NCI-H748 (cell line): ENCODE results near the gene TOM1L2.
"Not testable (repeated sequence)": the region's sequence is repeated elsewhere in the genome, so short reads cannot be mapped to it uniquely, and the experiment has no call there.

Source experiments
- DNase-seq: peaks from one replicate; lab custom pipeline; 2025; ENCODE audit not compliant: unreplicated experiment; lab: John Stamatoyannopoulos, UW

The TOM1L2 gene

DNA sequence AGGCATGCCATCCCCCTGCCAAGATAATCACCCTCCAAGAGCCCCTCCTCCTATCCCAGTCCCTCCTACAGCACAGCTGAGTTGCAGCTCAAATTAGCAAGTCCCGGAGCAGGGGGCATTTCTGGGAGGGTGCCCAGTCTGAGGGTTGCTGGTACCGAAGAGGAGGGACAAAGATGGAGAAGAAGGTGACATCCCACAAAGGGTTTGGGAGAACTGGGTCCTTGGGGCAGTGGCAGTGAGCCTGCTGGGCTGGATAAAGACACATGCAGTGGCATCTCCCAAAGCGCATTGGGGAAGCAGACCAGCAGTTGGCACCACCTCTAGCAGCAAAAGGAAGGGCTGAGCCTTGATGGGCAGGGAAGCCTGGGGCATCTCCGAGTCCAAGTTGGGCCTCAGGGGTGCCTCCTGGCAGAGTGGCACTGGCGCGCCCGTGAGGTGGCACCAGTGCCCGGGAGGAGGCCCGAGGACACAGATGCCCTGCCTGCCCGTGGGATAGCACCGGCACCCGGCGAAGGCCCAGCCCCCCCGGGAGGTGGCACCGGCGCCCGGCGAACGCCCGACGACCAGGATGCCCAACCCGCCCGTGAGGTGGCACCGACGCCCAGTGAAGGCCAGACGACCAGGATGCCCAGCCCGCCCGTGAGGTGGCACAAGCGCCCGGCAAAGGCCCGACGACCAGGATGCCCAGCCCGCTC lies 622 bp downstream of the TOM1L2 start:
- DNase-seq, result no peak

DNA sequence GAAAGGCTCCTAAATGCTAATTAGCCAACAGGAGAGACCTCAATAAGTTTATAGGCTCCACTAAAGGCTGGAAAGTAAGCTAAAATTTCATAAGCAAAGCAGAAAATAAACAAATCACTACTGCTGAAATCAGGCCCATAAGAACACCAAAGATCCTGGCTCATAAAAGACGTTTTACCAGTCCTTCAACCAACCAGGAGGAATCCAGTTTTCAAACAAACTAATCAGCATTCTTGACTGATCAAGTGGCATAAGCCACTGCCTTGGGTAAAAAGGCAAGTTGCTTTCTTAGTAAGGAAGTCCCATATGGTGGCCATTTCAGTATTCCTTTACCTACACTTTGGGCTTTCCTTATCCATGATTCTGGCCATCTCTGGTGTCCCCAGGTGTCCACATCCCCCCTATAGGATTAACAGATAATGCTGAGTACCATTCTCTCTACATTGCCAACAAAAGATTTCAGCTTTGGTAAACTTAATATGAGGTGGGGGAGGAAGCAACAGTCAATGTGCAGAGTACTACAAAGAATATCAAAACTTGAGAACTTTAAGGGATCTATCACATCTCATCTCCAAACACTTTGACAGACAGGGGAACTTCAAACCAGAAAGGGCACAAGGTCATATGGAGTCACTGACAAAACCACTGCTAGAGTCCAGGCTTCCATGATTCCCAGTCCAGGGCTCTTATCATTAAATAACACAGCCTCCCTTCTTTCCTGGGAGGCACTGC lies 1.3 kb downstream of the TOM1L2 start:
- no peak for DNase-seq

DNA sequence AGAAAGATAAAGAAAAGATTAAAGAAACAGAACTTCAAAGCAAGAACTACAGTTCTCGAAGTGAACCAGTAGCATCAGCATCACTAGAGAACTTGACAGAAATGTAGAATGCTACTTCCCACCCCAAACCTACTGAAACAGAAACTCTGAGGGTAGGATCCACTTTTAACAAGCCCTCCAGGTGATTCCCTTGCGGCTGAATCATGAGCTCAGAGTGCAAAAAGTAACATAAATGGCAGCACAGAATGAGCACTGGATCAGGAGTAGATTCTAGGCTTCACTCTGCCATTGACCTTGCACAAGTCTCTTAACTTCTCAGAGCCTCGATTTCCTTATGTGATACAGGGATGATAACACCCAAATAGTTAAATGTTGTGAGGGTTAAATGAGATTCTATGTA lies 5.8 kb downstream of the TOM1L2 start:
- no peak for DNase-seq

DNA sequence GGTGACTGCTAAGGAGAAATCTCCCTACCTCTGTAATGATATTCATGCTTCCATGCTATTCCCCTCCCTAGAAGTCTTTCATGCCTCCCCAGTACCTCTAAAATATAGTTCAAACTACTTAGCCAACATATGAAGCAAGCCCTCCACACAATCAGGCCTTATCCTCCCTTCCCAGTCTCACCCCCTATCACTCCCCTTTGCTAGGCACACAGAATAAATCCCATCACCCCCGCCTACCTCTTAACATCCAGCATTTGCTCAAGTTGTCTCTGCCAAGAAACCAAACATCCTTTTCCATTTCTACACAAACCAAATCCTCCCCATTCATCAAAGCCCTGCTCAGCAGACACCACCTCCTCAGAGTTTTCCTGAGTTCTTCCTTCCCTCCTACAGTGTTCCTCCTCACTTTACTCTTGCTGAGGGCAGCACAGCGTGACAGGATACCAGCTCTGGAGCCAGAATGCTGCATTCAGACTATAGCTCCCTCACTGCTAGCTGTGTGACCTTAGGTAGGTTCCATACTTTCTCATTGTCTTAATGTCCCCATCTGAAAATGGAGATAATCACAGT lies 7.0 kb downstream of the TOM1L2 start:
- no peak for DNase-seq

DNA sequence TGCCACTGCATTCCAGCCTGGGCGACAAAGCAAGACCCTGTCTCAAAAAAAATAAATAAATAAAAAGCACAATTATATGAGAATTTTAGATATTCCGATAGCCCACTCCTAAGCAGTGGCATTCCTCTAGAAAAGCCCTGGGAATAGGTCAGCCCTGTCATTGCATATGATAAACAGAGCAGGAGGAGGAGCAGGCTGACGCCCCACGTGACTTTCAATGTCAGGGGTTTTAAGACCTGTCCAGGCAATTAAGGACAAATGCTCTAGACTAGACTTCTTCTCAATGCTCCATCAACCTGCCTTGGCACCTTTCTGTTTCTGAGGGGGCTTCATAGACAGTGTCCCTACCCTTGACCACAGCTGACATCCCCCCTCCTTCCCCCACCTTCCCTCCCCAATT lies 7.5 kb downstream of the TOM1L2 start:
- no peak for DNase-seq

DNA sequence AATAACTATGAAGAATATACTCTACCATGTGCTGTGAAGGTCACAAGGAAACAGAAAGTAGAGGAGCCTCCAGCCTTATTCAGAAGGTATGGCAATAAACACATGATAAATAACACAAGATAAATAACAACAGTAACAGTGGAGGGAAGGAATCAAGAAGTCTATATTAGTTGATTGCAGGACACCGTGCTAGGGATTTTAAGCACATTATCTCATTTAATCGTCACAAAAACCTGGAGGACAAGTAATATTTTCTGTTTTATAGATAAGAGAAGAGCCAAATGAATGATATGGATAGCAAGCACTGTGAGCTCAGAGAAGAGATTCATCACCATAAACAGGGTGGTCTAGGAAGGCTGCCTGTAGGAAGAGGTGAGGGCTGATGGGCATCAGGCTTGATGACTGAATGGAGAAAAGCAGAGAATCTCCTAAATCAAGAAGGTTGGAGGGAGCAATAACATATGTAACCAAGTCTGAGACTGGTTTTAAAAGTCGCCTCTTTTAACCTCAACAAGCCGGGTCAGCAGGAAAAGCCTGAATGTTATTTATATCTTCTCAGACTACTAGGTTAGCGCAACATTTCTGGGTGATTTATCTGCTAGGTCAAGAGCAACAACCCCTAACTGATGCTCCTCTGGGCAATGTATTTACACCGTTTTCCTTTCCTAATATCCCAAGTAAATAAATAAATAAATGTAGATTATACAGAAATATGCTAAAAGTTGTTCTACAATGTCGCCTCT lies 8.3 kb downstream of the TOM1L2 start:
- DNase-seq, result no peak

DNA sequence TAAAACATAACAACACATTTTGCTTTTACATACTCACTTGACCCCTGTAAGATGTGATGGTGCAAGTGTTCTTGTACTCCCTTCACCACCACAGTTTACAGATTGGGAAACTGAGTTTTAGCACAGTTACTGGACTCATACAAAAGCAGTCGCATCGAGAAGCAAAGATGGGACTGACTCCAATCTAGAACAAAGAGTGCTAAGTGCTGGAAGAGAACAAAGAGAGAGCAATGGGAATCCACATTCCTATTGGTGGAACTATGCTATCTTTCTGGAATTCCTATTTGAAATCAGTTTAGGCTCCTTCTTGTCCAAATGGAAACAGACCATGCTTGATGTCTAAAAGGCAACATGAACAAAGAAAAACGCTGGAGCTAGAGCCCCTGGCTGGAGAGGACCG lies 9.1 kb downstream of the TOM1L2 start:
- DNase-seq, result no peak

DNA sequence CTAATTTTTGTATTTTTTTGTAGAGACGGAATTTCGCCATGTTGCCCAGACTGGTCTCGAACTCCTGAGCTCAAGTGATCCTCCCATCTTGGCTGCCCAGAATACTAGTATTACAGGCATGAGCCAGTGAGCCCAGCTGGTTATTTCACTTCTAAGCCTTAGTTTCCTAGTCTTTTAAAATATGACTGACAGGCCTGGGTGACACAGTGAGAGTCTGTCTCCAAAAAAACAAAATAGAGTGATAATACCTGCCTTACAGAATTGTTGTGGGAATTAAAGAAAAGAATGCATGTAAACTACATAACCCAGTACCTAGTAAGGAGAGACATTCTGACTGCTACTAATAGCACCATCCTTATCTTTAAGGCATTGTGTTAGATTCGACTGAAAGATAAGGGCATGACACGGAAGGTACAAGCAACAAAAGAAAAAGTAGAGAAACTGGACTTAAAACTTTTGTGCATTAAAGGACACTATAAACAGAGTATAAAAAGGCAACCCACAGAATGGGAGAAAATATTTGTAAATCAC lies 11.6 kb downstream of the TOM1L2 start:
- no peak for DNase-seq

DNA sequence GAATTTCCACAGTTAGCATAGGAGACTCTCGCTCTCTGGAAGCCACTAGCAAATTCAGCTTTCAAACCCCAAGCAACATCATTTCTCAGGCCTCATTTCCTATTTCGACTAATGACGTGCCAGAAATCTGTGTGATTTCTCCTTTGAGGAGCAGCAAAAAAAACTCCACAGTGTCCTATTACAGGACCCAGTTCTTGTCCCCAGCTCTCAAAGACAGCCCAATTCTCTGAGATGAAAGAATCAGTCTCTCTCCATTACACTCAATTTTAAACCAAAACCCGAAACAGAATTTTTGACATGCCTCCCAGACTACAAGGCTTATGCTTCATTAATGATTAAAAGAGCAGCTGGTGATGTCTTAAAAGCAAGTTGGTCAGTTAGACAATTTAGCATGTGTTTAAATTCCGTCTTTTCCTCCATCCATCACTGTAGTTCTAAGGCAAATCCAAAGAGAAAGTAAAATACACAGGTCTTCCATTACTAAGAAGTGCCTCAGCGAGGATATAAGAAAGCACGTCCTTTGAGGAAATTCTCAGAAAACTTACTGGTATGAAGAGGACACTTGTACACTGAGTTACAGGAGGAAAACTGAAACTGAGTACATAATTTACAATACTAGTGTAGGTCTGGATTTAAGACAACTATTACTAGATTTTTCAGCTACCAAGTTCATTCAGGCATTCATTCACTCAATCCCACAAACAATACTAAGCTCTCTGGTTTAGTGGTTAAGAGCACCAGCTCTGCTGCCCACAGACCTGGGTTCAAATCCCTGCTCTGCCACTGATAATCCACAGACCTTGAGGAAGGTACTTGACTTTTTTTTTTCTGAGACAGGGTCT lies 12.5 kb downstream of the TOM1L2 start:
- no peak for DNase-seq

DNA sequence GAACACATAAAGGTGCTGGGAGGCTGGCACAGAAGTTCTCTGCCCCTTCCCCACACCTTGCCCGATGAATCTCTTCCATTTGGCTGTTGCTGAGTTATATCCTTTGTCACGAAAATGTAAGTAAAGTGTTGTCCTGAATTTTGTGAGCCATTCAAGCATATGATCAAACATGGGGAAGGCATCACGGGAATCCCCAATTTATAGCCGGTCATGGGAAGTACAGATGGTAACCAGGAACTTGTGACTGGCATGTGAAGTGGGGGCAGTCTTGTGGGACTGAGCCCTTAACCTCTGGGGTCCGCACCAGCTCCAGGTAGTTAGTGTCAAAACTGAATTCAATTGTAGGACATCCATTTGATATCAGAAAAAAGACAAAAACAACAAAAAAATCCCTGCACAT lies 13.2 kb downstream of the TOM1L2 start:
- DNase-seq, result no peak

DNA sequence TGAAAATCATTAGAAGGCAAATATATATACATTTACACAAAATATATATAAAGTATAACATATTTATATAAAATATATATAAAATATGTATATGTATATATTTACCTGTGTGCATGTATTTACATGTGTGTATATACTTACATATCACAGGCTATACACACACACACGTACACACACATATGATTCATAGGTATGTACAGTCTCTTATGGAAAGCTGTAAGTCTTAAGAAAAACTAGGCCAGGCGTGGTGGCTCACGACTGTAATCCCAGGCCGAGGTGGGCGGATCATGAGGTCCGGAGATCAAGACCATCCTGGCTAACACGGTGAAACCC lies 14.7 kb downstream of the TOM1L2 start:
- DNase-seq, result no peak

DNA sequence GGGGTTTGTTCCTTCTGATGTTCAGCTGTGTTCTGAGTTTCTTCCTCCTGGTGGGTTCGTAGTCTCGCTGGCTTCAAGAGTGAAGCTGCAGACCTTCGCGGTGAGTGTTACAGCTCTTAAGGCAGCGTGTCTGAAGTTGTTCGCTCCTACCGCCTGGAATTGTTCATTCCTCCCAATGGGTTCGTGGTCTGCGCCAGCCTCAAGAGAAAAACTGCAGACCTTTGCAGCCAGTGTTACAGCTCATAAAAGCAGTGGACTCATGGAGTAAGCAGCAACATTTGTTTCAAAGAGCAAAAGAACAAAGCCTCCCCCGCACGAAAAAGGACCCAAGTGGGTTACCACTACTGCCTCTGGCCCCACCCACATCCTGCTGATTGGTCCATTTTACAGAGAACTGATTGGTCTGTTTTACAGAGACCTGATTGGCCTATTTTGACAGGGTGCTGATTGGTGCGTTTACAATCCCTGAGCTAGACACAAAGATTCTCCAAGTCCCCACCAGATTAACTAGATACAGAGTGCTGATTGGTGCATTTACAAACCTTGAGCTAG lies 16.3 kb downstream of the TOM1L2 start:
- not testable (repeated sequence) for DNase-seq

DNA sequence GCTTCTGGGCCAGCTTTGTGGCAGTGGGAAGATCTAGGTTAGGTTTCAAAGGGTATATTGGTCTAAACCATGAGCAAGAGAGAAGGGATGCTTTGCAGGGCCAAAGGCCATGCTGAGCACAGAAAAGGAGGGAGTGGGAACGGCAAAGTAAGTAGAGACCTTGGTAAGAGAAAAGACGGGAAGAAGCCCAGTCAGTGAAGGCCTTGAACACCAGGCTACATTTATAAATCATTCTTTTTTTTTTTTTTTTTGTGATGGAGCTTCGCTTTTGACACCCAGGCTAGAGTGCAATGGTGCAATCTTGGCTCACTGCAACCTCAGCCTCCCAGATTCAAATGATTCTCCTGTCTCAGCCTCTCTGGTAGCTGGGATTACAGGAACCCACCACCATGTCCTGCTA lies 18.1 kb downstream of the TOM1L2 start:
- no peak for DNase-seq

DNA sequence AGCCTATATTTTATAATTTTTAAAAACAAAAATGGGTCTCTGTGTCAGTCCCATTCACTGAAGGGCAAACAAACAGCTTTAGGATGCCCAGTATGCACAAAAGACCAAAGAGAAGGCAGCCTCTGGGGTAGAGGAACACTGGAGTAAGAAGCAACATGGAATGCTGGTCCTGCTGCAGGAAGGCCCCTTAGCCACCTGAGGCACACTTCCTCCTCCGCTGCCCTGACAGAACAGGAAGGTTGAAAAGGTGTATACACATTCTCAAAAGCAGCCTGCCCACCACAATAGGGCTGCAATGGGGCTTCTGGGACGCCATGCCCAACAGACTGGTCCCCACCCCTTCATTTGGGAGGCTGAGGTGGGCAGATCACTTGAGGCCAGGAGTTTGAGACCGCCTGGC lies 19.5 kb downstream of the TOM1L2 start:
- DNase-seq, result no peak

DNA sequence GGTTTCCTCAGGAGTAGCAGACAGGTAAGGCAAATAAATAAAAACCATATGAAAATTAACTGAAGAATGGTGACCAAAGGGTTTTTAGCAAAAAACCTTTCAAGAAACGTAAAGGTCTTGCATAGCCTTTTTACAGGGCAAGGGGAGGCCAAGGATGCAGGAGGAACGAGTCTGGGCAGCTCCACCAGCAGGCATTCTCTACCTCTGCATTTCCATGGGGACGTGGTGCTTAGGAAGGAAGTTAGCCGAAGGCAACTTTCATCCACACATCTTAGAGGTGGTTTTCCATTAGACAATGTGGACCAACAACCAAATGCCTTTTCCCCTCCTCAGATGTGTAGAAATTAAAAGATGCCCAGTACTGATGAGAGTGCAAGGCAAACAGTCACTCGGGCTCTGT lies 20.7 kb downstream of the TOM1L2 start:
- DNase-seq, result no peak

DNA sequence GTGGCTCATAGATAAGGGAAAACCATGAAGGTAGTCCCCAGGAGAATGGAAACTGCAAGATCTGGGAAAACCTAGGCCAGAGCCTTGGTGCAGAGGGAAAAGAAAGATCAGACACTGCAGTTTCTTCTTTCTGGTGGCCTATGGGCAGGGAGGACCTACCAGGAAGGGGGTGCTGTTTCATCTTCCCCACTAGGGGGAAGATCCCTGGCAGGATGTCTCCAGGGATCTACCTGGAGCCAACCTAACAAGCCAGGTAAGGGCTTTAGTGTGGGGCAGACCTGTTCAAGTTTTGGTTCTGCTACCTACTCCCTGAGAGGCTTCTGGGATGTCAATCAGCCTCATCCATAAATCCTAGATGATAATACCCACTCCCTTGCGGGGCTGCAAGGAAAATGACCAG lies 21.4 kb downstream of the TOM1L2 start:
- DNase-seq, result no peak

DNA sequence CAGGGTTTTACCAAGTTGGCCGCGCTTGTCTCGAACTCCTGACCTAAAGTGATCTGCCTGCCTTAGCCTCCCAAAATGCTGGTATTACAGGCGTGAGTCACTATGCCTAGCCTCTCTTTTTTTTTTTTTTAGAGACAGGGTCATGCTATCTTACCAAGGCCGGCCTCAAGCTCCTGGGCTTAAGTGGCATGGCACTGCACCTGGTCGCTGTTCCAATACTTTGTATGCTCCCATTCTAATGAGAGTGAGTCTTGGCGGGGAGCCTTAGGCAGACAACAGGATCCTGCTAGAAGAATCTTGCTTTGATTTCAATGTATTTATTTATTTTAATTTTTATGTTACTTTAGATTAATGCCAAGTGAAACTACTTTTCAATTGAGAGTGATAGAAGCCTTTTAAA lies 21.9 kb downstream of the TOM1L2 start:
- DNase-seq, result no peak

DNA sequence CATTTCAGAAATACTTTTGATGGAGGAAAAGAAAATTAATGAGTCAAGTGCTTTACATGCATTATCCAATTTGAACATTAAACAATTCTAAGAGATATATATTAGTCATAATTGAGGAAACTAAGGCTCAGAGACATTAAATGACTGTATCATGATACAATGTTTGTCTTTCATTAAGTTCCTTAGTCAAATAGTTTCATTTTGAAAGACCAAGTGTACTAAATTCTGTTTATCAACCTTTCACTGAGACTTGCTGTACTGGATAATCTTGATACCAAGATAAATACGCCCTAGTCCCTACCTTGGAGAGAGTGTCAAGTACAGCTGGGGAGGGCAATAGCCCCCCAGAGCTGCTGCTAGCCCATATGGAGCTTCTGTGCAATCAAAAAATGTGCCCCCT lies 24.2 kb downstream of the TOM1L2 start:
- DNase-seq, result no peak

DNA sequence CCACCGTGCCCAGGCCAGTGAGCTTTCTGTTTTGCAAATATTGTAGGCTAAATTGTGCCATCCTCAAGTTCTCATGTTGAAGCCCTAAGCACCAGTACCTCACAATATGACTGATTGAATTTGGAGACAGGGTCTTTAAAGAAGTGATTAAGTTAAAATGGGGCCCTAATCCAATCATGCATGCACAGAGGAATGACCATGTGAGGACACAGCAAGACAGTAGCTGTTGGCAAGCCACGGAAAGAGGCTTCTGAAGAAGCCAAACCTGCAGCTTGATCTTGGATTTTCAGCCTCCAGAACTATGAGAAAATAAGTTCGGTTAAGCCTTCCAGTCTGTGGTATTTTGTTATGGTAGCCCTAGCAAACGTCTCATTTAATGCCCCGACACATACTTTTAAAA lies 24.9 kb downstream of the TOM1L2 start:
- DNase-seq, result no peak

DNA sequence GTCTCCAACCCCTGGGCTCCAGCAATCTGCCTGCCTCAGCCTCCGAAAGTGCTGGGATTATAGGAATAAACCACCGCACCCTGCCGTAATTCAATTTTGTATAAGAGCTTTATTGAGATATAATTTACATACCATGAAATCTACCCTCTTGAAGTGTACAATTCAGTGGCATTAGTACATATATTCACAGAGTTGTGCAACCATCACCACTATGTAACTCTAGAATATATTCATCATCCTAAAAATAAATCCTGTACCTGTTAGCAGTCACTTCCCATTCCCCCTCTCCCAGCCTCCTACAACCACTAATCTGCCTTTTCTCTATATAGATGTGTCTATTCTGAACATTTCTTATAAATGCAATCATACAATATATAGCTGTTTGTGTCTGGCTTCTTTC lies 26.1 kb downstream of the TOM1L2 start:
- DNase-seq, result no peak

DNA sequence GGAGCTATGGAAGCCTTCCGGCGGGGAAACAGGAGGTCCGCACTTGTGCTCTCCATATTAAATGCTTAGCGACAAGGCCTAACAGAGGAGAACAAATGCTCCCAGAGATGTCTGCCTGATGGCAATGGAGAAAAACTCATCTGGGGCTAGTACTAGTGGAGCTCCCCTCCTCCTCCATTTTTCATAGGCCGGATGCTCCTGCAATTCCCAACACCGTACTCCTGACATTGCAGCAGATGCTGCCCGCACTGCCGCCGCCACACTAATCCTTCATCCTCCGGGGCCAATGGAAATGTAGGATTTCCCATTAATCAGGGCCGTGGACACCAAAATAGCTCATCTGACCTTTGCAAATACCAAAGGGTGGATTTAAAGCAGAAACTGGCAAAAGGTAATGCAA lies 27.5 kb downstream of the TOM1L2 start:
- DNase-seq, result no peak
